K562 (cell line): ENCODE results near the gene ARG1. TPM values are rescaled to one million over a fixed set of nuclear protein-coding genes. Genes with fewer than 3 reads are reported as not detected.
A peak's percentile ranks its signal among the peaks of the same experiment; 100 is the strongest.

ENCODE experiments used
- ATAC-seq: fragments of 200-7000 bp; cut with Tn5 transposase; 3 replicates; pipeline ENCODE4 v1.9.1; 2020; ENCODE audit warnings: moderate library complexity
- BruUV-seq: library from RNA; stranded (reverse); fragments of 400-500 nt; replicated peaks from 2 replicates; lab custom pipeline; 2021; lab: Mats Ljungman, UMichigan
- CTCF ChIA-PET: fragments of 300-600 bp; formaldehyde crosslinking; extraction: SDS; loops from one replicate; lab custom pipeline; 2021; ENCODE audit warnings: low intra/inter-chr PET ratio; lab: Yijun Ruan, JAX
- POLR2A ChIA-PET: fragments of 300-600, 350-650 bp; sonication (Branson Sonifier 250); formaldehyde crosslinking; extraction: SDS; loops from one replicate; lab custom pipeline; 2021; ENCODE audit warnings: antibody characterized with exemption, inconsistent platforms; lab: Yijun Ruan, JAX
- DNase-seq, 4 experiments: peaks; one replicate each; pipeline versions ENCODE4 v3.0.0 to v3.0.0-alpha.2; 2011 to 2018; ENCODE audit warnings: low spot score in 3 of 4, mixed read lengths in 3 of 4; ENCODE audit errors: extremely low read depth in 1 of 4
- FAIRE-seq: peaks from 2 replicates; lab custom pipeline; 2011; peaks lifted over from hg19 to GRCh38; lab: Jason Lieb, UNC
- H2AFZ ChIP-seq: 2 replicates; pipeline ENCODE4 v1.6.0; 2011; ENCODE audit warnings: low read depth, low read length, control low read depth, inconsistent platforms
- H3K27ac ChIP-seq: fragments of 200-600 bp; 3 replicates; pipeline ENCODE4 v1.8.0; 2011; ENCODE audit warnings: low read depth, mild to moderate bottlenecking, control low read depth, inconsistent platforms, low read length, moderate library complexity, mixed read lengths; ENCODE audit errors: extremely low read depth
- H3K27me3 ChIP-seq, 2 experiments: fragments of 300-600 bp in 1 of 2; 2 replicates in 1 of 2; 3 replicates in 1 of 2; pipeline versions ENCODE4 v1.6.0 to v1.8.0; 2011; ENCODE audit warnings: inconsistent platforms in 2 of 2, low read length in 2 of 2, mild to moderate bottlenecking in 1 of 2, mixed read lengths in 1 of 2, moderate library complexity in 1 of 2; ENCODE audit not compliant: control insufficient read depth in 2 of 2, insufficient read depth in 2 of 2
- H3K36me3 ChIP-seq: fragments of 300-600 bp; 3 replicates; pipeline ENCODE4 v1.8.0; 2011; ENCODE audit warnings: mild to moderate bottlenecking, low read length, inconsistent platforms; ENCODE audit not compliant: control insufficient read depth, insufficient read depth
- H3K4me1 ChIP-seq, 2 experiments: fragments of 200-600 bp in 1 of 2; replicated peaks in 1 of 2; 2 replicates in 1 of 2; 3 replicates in 1 of 2; pipeline versions ENCODE4 v1.5.1 to v1.8.0; 2011; ENCODE audit warnings: inconsistent platforms in 2 of 2, low read length in 2 of 2, mild to moderate bottlenecking in 1 of 2, mixed read lengths in 1 of 2, moderate library complexity in 1 of 2; ENCODE audit not compliant: control insufficient read depth in 2 of 2, insufficient read depth in 2 of 2
- H3K4me2 ChIP-seq: 2 replicates; pipeline ENCODE4 v1.6.1; 2011; ENCODE audit warnings: low read length, control low read depth, inconsistent platforms, mixed read lengths; ENCODE audit not compliant: insufficient read depth
- H3K4me3 ChIP-seq: fragments of 200-600 bp; sonication (generic), shearing (Covaris generic); 2 replicates; pipeline ENCODE4 v1.5.1; 2016; ENCODE audit warnings: control low read depth, inconsistent platforms
- H3K79me2 ChIP-seq: fragments of 200-600 bp; 3 replicates; pipeline ENCODE4 v1.8.0; 2011; ENCODE audit warnings: low read length, inconsistent platforms; ENCODE audit not compliant: control insufficient read depth, insufficient read depth
- H3K9ac ChIP-seq, 2 experiments: 2 replicates each; pipeline versions ENCODE4 v1.6.0 to v1.6.1; 2011; ENCODE audit warnings: low read depth in 2 of 2, low read length in 2 of 2, control low read depth in 1 of 2, inconsistent platforms in 1 of 2, mild to moderate bottlenecking in 1 of 2, mixed read lengths in 1 of 2; ENCODE audit not compliant: insufficient read depth in 1 of 2
- H3K9me1 ChIP-seq: one replicate; pipeline ENCODE4 v1.6.0; 2011; ENCODE audit warnings: inconsistent platforms, mild to moderate bottlenecking, low read length, moderate library complexity; ENCODE audit not compliant: control insufficient read depth, insufficient read depth
- H3K9me3 ChIP-seq: replicated peaks from 2 replicates; pipeline ENCODE4 v1.5.1; 2011; ENCODE audit warnings: low read depth, low read length, inconsistent platforms; ENCODE audit not compliant: control insufficient read depth, insufficient read depth
- H4K20me1 ChIP-seq: replicated peaks from 2 replicates; pipeline ENCODE4 v1.6.1; 2011; ENCODE audit warnings: low read length, inconsistent platforms, mixed read lengths; ENCODE audit not compliant: control insufficient read depth, insufficient read depth
- ARNT ChIP-seq, 2 experiments: fragments of 450-650 bp; IDR thresholded peaks; 2 replicates each; pipeline ENCODE4 v1.6.1; 2016; ENCODE audit warnings: mild to moderate bottlenecking in 1 of 2
- BRF1 ChIP-seq: IDR thresholded peaks from 3 replicates; pipeline ENCODE4 v1.6.1; 2011; ENCODE audit warnings: borderline replicate concordance, mild to moderate bottlenecking; ENCODE audit not compliant: insufficient read length; ENCODE audit errors: extremely low read depth
- KLF1 ChIP-seq: fragments of 450-650 bp; IDR thresholded peaks from 2 replicates; pipeline ENCODE4 v1.6.1; 2016; ENCODE audit warnings: missing genetic modification characterization, missing compliant biosample characterization
- L3MBTL2 ChIP-seq: fragments of 450-650 bp; IDR thresholded peaks from 2 replicates; pipeline ENCODE4 v1.6.1; 2016; ENCODE audit warnings: mild to moderate bottlenecking, moderate library complexity
- MCM2 ChIP-seq: fragments of 450-650 bp; IDR thresholded peaks from 2 replicates; pipeline ENCODE4 v1.6.1; 2017; ENCODE audit warnings: low read depth, mild to moderate bottlenecking
- MECOM ChIP-seq: fragments of 250-450 bp; sonication (Bioruptor Pico); IDR thresholded peaks from 2 replicates; pipeline ENCODE4 v1.8.0; 2022; ENCODE audit warnings: inconsistent platforms
- NR3C1 ChIP-seq: sonication (generic); formaldehyde crosslinking; IDR thresholded peaks from 2 replicates; pipeline ENCODE4 v1.8.1; 2022; ENCODE audit warnings: missing genetic modification reagents
- PYGO2 ChIP-seq: fragments of 450-650 bp; IDR thresholded peaks from 2 replicates; pipeline ENCODE4 v1.6.1; 2016; ENCODE audit warnings: mild to moderate bottlenecking, missing genetic modification characterization, moderate library complexity, missing compliant biosample characterization
- RBM15 ChIP-seq: fragments of 200-400 bp; formaldehyde crosslinking; IDR thresholded peaks from 2 replicates; pipeline ENCODE4 v1.6.1; 2018; ENCODE audit warnings: mild to moderate bottlenecking, low read length, moderate library complexity; ENCODE audit not compliant: insufficient read depth
- RBM34 ChIP-seq: fragments of 200-400 bp; formaldehyde crosslinking; IDR thresholded peaks from 2 replicates; pipeline ENCODE4 v1.6.1; 2018; ENCODE audit warnings: low read length, borderline replicate concordance; ENCODE audit not compliant: insufficient read depth
- RBM39 ChIP-seq: fragments of 200-400 bp; formaldehyde crosslinking; optimal IDR thresholded peaks from 2 replicates; pipeline ENCODE3; 2018; ENCODE audit warnings: low read depth, low read length
- TFE3 ChIP-seq: fragments of 450-650 bp; formaldehyde crosslinking; IDR thresholded peaks from 2 replicates; pipeline ENCODE4 v1.4.0; 2020; ENCODE audit warnings: mild to moderate bottlenecking, mixed read lengths
- TRIM25 ChIP-seq: fragments of 450-650 bp; IDR thresholded peaks from 2 replicates; pipeline ENCODE4 v1.7.0; 2016; ENCODE audit warnings: borderline replicate concordance
- ZBTB12 ChIP-seq: fragments of 250-450 bp; sonication (Bioruptor Pico); IDR thresholded peaks from 2 replicates; pipeline ENCODE4 v1.4.0; 2020
- ZNF140 ChIP-seq: fragments of 250-450 bp; sonication (Bioruptor Pico); IDR thresholded peaks from 2 replicates; pipeline ENCODE4 v1.8.0; 2021; ENCODE audit warnings: moderate library complexity, mild to moderate bottlenecking, inconsistent platforms
- ZNF764 ChIP-seq: fragments of 250-450 bp; sonication (Bioruptor Pico); IDR thresholded peaks from 2 replicates; pipeline ENCODE4 v1.4.0; 2020; ENCODE audit warnings: low read depth, mild to moderate bottlenecking, moderate library complexity
- WGBS: fragments of 100-300 bp; shearing (Covaris generic); methylation state at CpG from one replicate; pipeline ENCODE4 v1.1.6; 2016; ENCODE audit warnings: low coverage, mixed read lengths; ENCODE audit not compliant: insufficient coverage; ENCODE audit errors: missing lambda C conversion rate; 5-methylcytosine and 5-hydroxymethylcytosine counted together
- in situ Hi-C: fragments of 300-500 bp; cut with MboI; formaldehyde crosslinking; loops from 4 replicates; pipeline ENCODE4 v1.15.0; 2018; ENCODE audit warnings: inconsistent platforms, mixed read lengths
- intact Hi-C: fragments of 100-400 bp; cut with micrococcal nuclease; formaldehyde crosslinking; loops from 2 replicates; pipeline ENCODE4 v1.14.2; 2022
- polyA plus RNA-seq, 8 experiments: library from polyadenylated mRNA; depleted of rRNA in 4 of 8; stranded (reverse) in 5 of 8; unstranded in 3 of 8; fragments of >200 nt; fragmentation: Nextera tagmentation in 2 of 8; fragmentation: Illumina TruSeq in 1 of 8; extraction: Ambion mirVana in 2 of 8; extraction: Trizol in 1 of 8; gene quantifications; 2 replicates each; pipeline versions ENCODE4 v1.2.1 to v1.2.3, GENCODE V29; 2011 to 2014; ENCODE audit warnings: inconsistent platforms in 1 of 8, missing spikeins in 1 of 8
- total RNA-seq, 7 experiments: library from RNA; depleted of rRNA in 6 of 7; stranded (reverse); fragments of >200 nt in 6 of 7; fragmentation: Illumina TruSeq in 2 of 7; extraction: Trizol in 2 of 7; gene quantifications; 2 replicates each; pipeline versions ENCODE4 v1.2.1 to v1.2.3, GENCODE V29; 2011 to 2021; ENCODE audit warnings: low replicate concordance in 1 of 7

The ARG1 gene
- total and polyA plus RNA-seq, 9 of the 15 experiments (the other 6 are each of a cell fraction or from before 2014, with no cell fraction given) = 0.03 to 0.20 (median 0.08) TPM; not detected in 3

- TF ChIP-seq TRIM25 (no peak), RBM34 (no peak)
- TF ChIP-seq, all 486 proteins: peak for 0
Observed at GRCh38 chr6:131629651-131630050, 56.6 kb downstream of the ARG1 start (continued).

GRCh38 chr6:131631625-131632289, 58.7 kb downstream of the ARG1 start:
- intact Hi-C loops (no loop called here), in situ Hi-C loops (loop anchor here (25.0 kb wide), 1 partner anchor 1181 kb away; the partner anchor contains the start of gene RPS12)
- H4K20me1 ChIP-seq = no peaks in the 10 kb centered on the region
- no peak overlapping the region for H3K9ac ChIP-seq
- H3K9me1 ChIP-seq = no peaks in the 10 kb centered on the region
- H2AFZ ChIP-seq = peak overlapping the region; percentile 43; the same call in 1 of the 2 replicates
- ChIA-PET POLR2A (interaction anchor here (0.6 kb wide), 1 partner anchor 545 kb away, joined by 3 read pairs; no protein-coding TSS in a partner anchor), CTCF (no interaction called here)
- no peak overlapping the region for H3K27ac ChIP-seq
- no peak for TF ChIP-seq MCM2
- TF ChIP-seq ARNT (IDR thresholded peaks at IDR 0.05) = no peak
- TF ChIP-seq TFE3 (CRISPR knock-in tag) = no peak
- TF ChIP-seq L3MBTL2 = no peak
- TF ChIP-seq MECOM (CRISPR knock-in tag) = no peak
- TF ChIP-seq KLF1 (tag) = no peak
- TF ChIP-seq ZBTB12 = no peak
- no peak for TF ChIP-seq RBM15
- no peak for TF ChIP-seq NR3C1 (CRISPR knock-in tag)
- TF ChIP-seq BRF1 = no peak
- no peak for TF ChIP-seq ZNF140
- no peak for TF ChIP-seq PYGO2 (tag)
- no peak for TF ChIP-seq ZNF764 (CRISPR knock-in tag)
- no peak for TF ChIP-seq RBM39
- DNase-seq (no peak), FAIRE-seq (no peak), ATAC-seq (no peak)
- 71% methylated on average over 3 of the region's 3 CpGs for WGBS
- H3K4me2 ChIP-seq = no peak overlapping the region
- H3K27me3 ChIP-seq = no peaks in the 10 kb centered on the region
- peaks cover 12% of the 10 kb centered on the region for H3K79me2 ChIP-seq
- no peak overlapping the region for H3K4me3 ChIP-seq
- no peaks in the 10 kb centered on the region for H3K9me3 ChIP-seq
- H3K36me3 ChIP-seq = peaks cover under 1% of the 10 kb centered on the region; the same call in 1 of the 3 replicates
- BruUV-seq = no TSS peak
- peaks cover 0 to 13% of the 10 kb centered on the region in 2 experiments; a peak in 3 of 5 replicates for H3K4me1 ChIP-seq
